HepG2 (cell line): Measurements from ENCODE around the gene ADCK2. TPM values are rescaled to one million over a fixed set of nuclear protein-coding genes. Genes with fewer than 3 reads are reported as not detected.

ENCODE experiments used
- CHD2 ChIP-seq: IDR thresholded peaks from 2 replicates; pipeline ENCODE4 v1.6.1; 2011; ENCODE audit warnings: low read depth, low read length, improper control_type of control experiment
- ERF ChIP-seq: IDR thresholded peaks from 2 replicates; pipeline ENCODE4 v1.6.1; 2018; ENCODE audit warnings: missing biosample characterization, missing genetic modification reagents
- PHF8 ChIP-seq: sonication (generic); formaldehyde crosslinking; IDR thresholded peaks from 2 replicates; pipeline ENCODE4 v1.5.0; 2020; ENCODE audit warnings: missing genetic modification reagents
- REXO4 ChIP-seq: sonication (generic); formaldehyde crosslinking; IDR thresholded peaks from 2 replicates; pipeline ENCODE4 v1.8.0; 2022; ENCODE audit warnings: missing genetic modification reagents, mild to moderate bottlenecking, borderline replicate concordance
- RFX5 ChIP-seq: IDR thresholded peaks from 2 replicates; pipeline ENCODE4 v1.6.1; 2011; ENCODE audit warnings: low read depth, low read length, improper control_type of control experiment
- SPEN ChIP-seq: sonication (generic); formaldehyde crosslinking; IDR thresholded peaks from 2 replicates; pipeline ENCODE4 v1.5.1; 2020; ENCODE audit warnings: low read depth, mild to moderate bottlenecking, missing genetic modification reagents
- YEATS4 ChIP-seq: sonication (generic); formaldehyde crosslinking; IDR thresholded peaks from 2 replicates; pipeline ENCODE4 v1.4.0; 2020; ENCODE audit warnings: missing genetic modification reagents, borderline replicate concordance
- ZNF768 ChIP-seq: sonication (generic); formaldehyde crosslinking; IDR thresholded peaks from 2 replicates; pipeline ENCODE4 v1.4.0; 2020; ENCODE audit warnings: missing genetic modification reagents
- ZSCAN30 ChIP-seq: sonication (generic); formaldehyde crosslinking; IDR thresholded peaks from 2 replicates; pipeline ENCODE4 v1.5.0; 2020; ENCODE audit warnings: mild to moderate bottlenecking, missing genetic modification reagents
- polyA plus RNA-seq, 8 experiments: library from polyadenylated mRNA; depleted of rRNA in 3 of 8; stranded (reverse) in 7 of 8; unstranded in 1 of 8; fragments of >200 nt; fragmentation: Illumina TruSeq in 4 of 8; extraction: Trizol in 4 of 8; gene quantifications; 2 replicates each; pipeline versions ENCODE4 v1.2.1 to v1.2.3, GENCODE V29; 2011 to 2016; ENCODE audit warnings: low read depth in 4 of 8, missing spikeins in 1 of 8, mixed read lengths in 1 of 8; ENCODE audit not compliant: insufficient read depth in 1 of 8
- total RNA-seq, 5 experiments: library from RNA; depleted of rRNA; stranded (reverse); fragments of >200 nt; fragmentation: Illumina TruSeq; extraction: Trizol; gene quantifications; 2 replicates each; pipeline ENCODE4 v1.2.3, GENCODE V29; 2016; ENCODE audit warnings: low read depth in 1 of 5
- TF ChIP-seq, protein P1 (sequence below): sonication (generic); formaldehyde crosslinking; IDR thresholded peaks from 2 replicates; pipeline ENCODE4 v1.4.0; 2020; ENCODE audit warnings: missing genetic modification reagents, borderline replicate concordance
- TF ChIP-seq, protein P2 (sequence below): sonication (generic); formaldehyde crosslinking; conservative IDR thresholded peaks from 2 replicates; pipeline ENCODE4 v1.5.0; 2020; ENCODE audit warnings: missing genetic modification reagents
- TF ChIP-seq, protein P3 (sequence below): sonication (generic); formaldehyde crosslinking; IDR thresholded peaks from 2 replicates; pipeline ENCODE4 v1.9.0; 2021; ENCODE audit warnings: missing genetic modification reagents, borderline replicate concordance
- TF ChIP-seq, protein P4 (sequence below): sonication (generic); formaldehyde crosslinking; IDR thresholded peaks from 2 replicates; pipeline ENCODE4 v1.5.0; 2020; ENCODE audit warnings: missing genetic modification reagents
- TF ChIP-seq, protein P5 (sequence below): sonication (generic); formaldehyde crosslinking; IDR thresholded peaks from 2 replicates; pipeline ENCODE4 v1.4.0; 2020; ENCODE audit warnings: mild to moderate bottlenecking, missing genetic modification reagents

ADCK2 gene
- total and polyA plus RNA-seq, 2 of the 13 experiments (the other 11 are each of a cell fraction or from before 2014, with no cell fraction given), result 8.6 to 18.8 TPM

DNA sequence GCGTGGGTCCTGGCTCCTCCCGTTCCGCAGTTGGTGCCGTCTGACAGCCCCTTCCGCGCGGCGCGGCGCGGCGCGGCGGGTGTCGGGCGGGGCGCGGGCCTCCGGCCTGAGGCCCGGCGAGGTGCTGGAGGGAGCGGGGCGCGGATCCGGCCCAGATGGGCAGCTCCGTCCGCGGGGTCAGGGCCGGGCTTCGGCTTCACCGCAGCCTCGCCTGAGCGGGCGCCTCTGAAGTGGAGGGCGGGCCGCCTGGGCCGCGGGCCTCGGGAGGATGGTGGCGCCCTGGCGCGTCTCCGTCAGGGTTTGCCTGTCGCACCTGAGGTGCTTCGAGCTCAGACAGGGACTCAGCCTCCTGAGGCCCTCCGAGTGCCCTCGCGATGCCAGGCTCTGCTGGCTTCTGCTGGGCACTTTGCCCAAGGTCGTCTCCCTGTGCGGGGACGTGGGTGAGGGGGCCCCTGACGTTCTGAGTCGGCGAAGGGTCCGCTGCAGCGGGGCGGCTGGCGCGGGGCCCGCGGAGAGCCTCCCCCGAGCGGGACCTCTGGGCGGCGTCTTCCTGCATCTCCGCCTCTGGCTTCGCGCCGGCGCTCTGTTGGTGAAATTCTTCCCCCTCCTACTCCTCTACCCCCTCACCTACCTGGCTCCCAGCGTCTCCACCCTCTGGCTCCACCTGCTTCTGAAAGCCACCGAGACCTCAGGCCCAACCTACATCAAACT is 473 bp downstream of the ADCK2 start (continued):
- TF ChIP-seq RFX5 (no peak), ZSCAN30 (CRISPR knock-in tag) (no peak), SPEN (CRISPR knock-in tag) (peak; percentile 55; the same call in 1 of the 2 replicates), CHD2 (no peak), ERF (0 out of 2 replicates have a peak, but pooled peaks have one; percentile 15), REXO4 (CRISPR knock-in tag) (0 out of 2 replicates have a peak, but pooled peaks have one; percentile 43), YEATS4 (CRISPR knock-in tag) (peak; percentile 50; the same call in 1 of the 2 replicates), ZNF768 (0 out of 2 replicates have a peak, but pooled peaks have one; percentile 24), PHF8 (peak; percentile 57)
- TF ChIP-seq, protein P1, sequence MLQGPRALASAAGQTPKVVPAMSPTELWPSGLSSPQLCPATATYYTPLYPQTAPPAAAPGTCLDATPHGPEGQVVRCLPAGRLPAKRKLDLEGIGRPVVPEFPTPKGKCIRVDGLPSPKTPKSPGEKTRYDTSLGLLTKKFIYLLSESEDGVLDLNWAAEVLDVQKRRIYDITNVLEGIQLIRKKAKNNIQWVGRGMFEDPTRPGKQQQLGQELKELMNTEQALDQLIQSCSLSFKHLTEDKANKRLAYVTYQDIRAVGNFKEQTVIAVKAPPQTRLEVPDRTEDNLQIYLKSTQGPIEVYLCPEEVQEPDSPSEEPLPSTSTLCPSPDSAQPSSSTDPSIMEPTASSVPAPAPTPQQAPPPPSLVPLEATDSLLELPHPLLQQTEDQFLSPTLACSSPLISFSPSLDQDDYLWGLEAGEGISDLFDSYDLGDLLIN (CRISPR knock-in tag), result no peak
- TF ChIP-seq, protein P2, sequence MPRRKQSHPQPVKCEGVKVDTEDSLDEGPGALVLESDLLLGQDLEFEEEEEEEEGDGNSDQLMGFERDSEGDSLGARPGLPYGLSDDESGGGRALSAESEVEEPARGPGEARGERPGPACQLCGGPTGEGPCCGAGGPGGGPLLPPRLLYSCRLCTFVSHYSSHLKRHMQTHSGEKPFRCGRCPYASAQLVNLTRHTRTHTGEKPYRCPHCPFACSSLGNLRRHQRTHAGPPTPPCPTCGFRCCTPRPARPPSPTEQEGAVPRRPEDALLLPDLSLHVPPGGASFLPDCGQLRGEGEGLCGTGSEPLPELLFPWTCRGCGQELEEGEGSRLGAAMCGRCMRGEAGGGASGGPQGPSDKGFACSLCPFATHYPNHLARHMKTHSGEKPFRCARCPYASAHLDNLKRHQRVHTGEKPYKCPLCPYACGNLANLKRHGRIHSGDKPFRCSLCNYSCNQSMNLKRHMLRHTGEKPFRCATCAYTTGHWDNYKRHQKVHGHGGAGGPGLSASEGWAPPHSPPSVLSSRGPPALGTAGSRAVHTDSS (CRISPR knock-in tag), result no peak
- TF ChIP-seq, protein P3, sequence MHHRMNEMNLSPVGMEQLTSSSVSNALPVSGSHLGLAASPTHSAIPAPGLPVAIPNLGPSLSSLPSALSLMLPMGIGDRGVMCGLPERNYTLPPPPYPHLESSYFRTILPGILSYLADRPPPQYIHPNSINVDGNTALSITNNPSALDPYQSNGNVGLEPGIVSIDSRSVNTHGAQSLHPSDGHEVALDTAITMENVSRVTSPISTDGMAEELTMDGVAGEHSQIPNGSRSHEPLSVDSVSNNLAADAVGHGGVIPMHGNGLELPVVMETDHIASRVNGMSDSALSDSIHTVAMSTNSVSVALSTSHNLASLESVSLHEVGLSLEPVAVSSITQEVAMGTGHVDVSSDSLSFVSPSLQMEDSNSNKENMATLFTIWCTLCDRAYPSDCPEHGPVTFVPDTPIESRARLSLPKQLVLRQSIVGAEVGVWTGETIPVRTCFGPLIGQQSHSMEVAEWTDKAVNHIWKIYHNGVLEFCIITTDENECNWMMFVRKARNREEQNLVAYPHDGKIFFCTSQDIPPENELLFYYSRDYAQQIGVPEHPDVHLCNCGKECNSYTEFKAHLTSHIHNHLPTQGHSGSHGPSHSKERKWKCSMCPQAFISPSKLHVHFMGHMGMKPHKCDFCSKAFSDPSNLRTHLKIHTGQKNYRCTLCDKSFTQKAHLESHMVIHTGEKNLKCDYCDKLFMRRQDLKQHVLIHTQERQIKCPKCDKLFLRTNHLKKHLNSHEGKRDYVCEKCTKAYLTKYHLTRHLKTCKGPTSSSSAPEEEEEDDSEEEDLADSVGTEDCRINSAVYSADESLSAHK (CRISPR knock-in tag), result no peak
- TF ChIP-seq, protein P4, sequence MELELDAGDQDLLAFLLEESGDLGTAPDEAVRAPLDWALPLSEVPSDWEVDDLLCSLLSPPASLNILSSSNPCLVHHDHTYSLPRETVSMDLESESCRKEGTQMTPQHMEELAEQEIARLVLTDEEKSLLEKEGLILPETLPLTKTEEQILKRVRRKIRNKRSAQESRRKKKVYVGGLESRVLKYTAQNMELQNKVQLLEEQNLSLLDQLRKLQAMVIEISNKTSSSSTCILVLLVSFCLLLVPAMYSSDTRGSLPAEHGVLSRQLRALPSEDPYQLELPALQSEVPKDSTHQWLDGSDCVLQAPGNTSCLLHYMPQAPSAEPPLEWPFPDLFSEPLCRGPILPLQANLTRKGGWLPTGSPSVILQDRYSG (CRISPR knock-in tag), result no peak
- TF ChIP-seq, protein P5, sequence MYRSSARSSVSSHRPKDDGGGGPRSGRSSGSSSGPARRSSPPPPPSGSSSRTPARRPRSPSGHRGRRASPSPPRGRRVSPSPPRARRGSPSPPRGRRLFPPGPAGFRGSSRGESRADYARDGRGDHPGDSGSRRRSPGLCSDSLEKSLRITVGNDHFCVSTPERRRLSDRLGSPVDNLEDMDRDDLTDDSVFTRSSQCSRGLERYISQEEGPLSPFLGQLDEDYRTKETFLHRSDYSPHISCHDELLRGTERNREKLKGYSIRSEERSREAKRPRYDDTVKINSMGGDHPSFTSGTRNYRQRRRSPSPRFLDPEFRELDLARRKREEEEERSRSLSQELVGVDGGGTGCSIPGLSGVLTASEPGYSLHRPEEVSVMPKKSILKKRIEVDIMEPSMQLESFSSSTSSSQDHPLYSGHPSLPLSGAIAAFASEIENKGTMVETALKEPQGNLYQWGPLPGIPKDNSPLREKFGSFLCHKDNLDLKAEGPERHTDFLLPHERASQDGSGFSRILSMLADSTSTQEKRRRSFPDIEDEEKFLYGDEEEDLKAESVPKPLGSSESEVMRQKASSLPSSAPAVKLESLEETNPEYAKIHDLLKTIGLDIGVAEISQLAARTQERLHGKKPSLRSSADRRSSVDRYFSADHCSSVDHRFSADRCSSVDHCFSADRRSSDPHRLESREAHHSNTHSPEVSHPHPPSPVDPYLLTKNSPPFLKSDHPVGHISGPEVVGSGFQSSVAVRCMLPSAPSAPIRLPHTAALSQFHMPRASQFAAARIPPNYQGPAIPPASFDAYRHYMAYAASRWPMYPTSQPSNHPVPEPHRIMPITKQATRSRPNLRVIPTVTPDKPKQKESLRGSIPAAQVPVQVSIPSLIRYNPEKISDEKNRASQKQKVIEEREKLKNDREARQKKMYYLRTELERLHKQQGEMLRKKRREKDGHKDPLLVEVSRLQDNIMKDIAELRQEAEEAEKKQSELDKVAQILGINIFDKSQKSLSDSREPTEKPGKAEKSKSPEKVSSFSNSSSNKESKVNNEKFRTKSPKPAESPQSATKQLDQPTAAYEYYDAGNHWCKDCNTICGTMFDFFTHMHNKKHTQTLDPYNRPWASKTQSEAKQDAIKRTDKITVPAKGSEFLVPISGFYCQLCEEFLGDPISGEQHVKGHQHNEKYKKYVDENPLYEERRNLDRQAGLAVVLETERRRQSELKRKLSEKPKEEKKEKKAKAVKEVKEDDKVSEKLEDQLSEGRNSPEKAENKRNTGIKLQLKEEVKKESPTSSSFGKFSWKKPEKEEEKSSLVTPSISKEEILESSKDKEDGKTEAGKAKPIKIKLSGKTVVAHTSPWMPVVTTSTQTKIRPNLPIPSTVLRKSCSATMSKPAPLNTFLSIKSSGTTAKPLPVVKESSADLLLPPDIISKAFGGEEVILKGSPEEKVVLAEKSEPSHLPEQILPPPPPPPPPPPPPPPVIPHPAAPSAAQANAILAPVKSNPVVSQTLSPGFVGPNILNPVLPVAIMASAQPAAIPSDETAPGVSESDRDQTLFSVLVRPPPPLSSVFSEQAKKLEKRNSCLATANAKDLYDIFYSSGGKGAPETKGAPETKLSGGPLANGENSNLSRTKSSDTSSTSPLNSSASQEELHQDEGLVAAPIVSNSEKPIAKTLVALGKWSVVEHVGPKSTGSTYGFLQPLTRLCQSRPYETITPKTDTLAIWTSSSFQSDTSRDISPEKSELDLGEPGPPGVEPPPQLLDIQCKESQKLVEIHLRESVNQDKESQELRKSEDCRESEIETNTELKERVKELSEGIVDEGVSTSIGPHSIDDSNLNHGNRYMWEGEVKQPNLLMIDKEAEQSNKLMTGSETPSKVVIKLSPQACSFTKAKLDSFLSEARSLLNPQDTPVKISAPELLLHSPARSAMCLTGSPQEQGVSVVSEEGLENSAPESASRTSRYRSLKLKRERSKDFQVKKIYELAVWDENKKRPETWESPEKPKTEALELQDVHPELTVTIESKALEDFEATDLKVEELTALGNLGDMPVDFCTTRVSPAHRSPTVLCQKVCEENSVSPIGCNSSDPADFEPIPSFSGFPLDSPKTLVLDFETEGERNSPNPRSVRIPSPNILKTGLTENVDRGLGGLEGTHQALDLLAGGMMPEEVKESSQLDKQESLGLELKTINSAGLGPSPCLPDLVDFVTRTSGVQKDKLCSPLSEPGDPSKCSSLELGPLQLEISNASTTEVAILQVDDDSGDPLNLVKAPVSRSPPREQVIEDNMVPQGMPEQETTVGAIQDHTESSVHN (CRISPR knock-in tag), result no peak
